K562 (cell line): ENCODE data around the gene CPNE6. TPM values are rescaled to one million over a fixed set of nuclear protein-coding genes. Genes with fewer than 3 reads are reported as not detected.
A peak's percentile ranks its signal among the peaks of the same experiment; 100 is the strongest.

Source experiments
- CCNT2 ChIP-seq: IDR thresholded peaks from 2 replicates; pipeline ENCODE4 v1.6.1; 2011; ENCODE audit warnings: borderline replicate concordance, low read depth, mild to moderate bottlenecking, moderate library complexity, mixed read lengths, low read length; ENCODE audit not compliant: insufficient read length; ENCODE audit errors: extremely low read depth
- CSDE1 ChIP-seq, 2 experiments: fragments of 450-650 bp; IDR thresholded peaks; 2 replicates each; pipeline ENCODE4 v1.6.1; 2016; ENCODE audit warnings: mild to moderate bottlenecking in 1 of 2
- EZH2 ChIP-seq: IDR thresholded peaks from 2 replicates; pipeline ENCODE4 v1.6.1; 2012; ENCODE audit warnings: low read depth, mild to moderate bottlenecking, inconsistent platforms, low read length, borderline replicate concordance
- NFE2 ChIP-seq: IDR thresholded peaks from 2 replicates; pipeline ENCODE4 v1.6.1; 2014; ENCODE audit warnings: antibody characterized with exemption, low read depth
- RBM22 ChIP-seq: fragments of 200-400 bp; formaldehyde crosslinking; IDR thresholded peaks from 2 replicates; pipeline ENCODE4 v1.6.1; 2018; ENCODE audit warnings: low read length, low read depth; ENCODE audit not compliant: poor library complexity, severe bottlenecking
- ZBTB1 ChIP-seq: sonication (generic); formaldehyde crosslinking; IDR thresholded peaks from 2 replicates; pipeline ENCODE4 v1.8.1; 2023; ENCODE audit warnings: missing genetic modification reagents, low read depth, mild to moderate bottlenecking, borderline replicate concordance
- ZNF551 ChIP-seq: fragments of 250-450 bp; sonication (Bioruptor Pico); IDR thresholded peaks from 2 replicates; pipeline ENCODE4 v1.5.0; 2021; ENCODE audit warnings: mild to moderate bottlenecking, moderate library complexity
- ZNF644 ChIP-seq: fragments of 200-800 bp; sonication (Bioruptor generic); IDR thresholded peaks from 2 replicates; pipeline ENCODE4 v1.6.1; 2016; ENCODE audit warnings: low read depth, missing genetic modification characterization, missing compliant biosample characterization
- polyA plus RNA-seq, 8 experiments: library from polyadenylated mRNA; depleted of rRNA in 4 of 8; stranded (reverse) in 5 of 8; unstranded in 3 of 8; fragments of >200 nt; fragmentation: Nextera tagmentation in 2 of 8; fragmentation: Illumina TruSeq in 1 of 8; extraction: Ambion mirVana in 2 of 8; extraction: Trizol in 1 of 8; gene quantifications; 2 replicates each; pipeline versions ENCODE4 v1.2.1 to v1.2.3, GENCODE V29; 2011 to 2014; ENCODE audit warnings: inconsistent platforms in 1 of 8, missing spikeins in 1 of 8
- total RNA-seq, 7 experiments: library from RNA; depleted of rRNA in 6 of 7; stranded (reverse); fragments of >200 nt in 6 of 7; fragmentation: Illumina TruSeq in 2 of 7; extraction: Trizol in 2 of 7; gene quantifications; 2 replicates each; pipeline versions ENCODE4 v1.2.1 to v1.2.3, GENCODE V29; 2011 to 2021; ENCODE audit warnings: low replicate concordance in 1 of 7
- TF ChIP-seq, protein P1 (sequence below): fragments of 250-450 bp; sonication (Bioruptor Pico); IDR thresholded peaks from 2 replicates; pipeline ENCODE4 v1.4.0; 2020
- TF ChIP-seq, protein P2 (sequence below): IDR thresholded peaks from 3 replicates; pipeline ENCODE4 v1.6.1; 2011; ENCODE audit warnings: borderline replicate concordance, mild to moderate bottlenecking; ENCODE audit not compliant: insufficient read length, insufficient read depth
- TF ChIP-seq, protein P3 (sequence below): fragments of 200-800 bp; sonication (Bioruptor generic); IDR thresholded peaks from 2 replicates; pipeline ENCODE4 v1.6.1; 2017; ENCODE audit warnings: missing genetic modification characterization, missing compliant biosample characterization
- TF ChIP-seq, protein P4 (sequence below): fragments of 450-650 bp; formaldehyde crosslinking; IDR thresholded peaks from 2 replicates; pipeline ENCODE4 v1.4.0; 2020; ENCODE audit warnings: mild to moderate bottlenecking, moderate library complexity
- TF ChIP-seq, protein P5 (sequence below): fragments of 450-650 bp; IDR thresholded peaks from 2 replicates; pipeline ENCODE4 v1.6.1; 2018; ENCODE audit warnings: mild to moderate bottlenecking, low read depth; ENCODE audit not compliant: partially characterized antibody
- TF ChIP-seq, protein P6 (sequence below): fragments of 250-450 bp; sonication (Bioruptor Pico); IDR thresholded peaks from 2 replicates; pipeline ENCODE4 v1.5.0; 2021

CPNE6 gene
- total and polyA plus RNA-seq, 9 of the 15 experiments (the other 6 are each of a cell fraction or from before 2014, with no cell fraction given) = not detected

DNA sequence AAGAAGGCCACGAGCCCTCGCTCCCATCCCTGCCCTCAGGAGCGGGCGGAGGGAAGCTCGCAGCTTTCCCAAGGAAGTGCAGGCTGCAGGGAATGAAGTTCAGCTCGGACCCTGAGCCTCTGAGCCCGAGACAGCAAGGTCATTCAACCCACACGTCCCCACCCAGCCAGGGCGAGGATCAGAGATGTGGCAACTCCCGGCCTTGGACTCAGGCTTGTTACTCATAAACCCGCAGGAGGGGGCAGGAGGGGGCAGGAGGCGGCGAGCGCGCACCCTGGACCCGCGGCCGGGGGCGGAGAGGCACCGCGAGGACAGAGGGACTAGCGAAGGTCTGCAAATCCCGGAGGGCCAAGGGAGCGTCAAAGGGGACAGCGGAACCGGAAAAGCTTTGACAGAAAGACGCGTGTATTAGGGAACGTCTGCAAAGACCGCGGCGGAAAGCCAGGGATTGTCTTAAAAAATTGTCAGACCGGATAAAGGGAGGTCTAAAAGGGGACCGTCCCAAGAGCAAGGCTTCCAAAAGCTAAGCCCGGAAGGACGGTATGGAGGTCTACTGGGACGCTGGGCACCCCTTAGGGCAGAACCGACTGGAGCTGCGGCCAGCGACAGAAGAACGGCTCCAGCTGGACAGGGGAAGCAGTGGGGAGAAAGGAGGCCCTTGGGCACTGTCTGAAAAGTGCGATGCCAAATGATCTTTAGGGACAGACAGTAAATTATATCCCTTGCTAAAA, 42.6 kb downstream of the CPNE6 start (continued):
- TF ChIP-seq, protein P1, sequence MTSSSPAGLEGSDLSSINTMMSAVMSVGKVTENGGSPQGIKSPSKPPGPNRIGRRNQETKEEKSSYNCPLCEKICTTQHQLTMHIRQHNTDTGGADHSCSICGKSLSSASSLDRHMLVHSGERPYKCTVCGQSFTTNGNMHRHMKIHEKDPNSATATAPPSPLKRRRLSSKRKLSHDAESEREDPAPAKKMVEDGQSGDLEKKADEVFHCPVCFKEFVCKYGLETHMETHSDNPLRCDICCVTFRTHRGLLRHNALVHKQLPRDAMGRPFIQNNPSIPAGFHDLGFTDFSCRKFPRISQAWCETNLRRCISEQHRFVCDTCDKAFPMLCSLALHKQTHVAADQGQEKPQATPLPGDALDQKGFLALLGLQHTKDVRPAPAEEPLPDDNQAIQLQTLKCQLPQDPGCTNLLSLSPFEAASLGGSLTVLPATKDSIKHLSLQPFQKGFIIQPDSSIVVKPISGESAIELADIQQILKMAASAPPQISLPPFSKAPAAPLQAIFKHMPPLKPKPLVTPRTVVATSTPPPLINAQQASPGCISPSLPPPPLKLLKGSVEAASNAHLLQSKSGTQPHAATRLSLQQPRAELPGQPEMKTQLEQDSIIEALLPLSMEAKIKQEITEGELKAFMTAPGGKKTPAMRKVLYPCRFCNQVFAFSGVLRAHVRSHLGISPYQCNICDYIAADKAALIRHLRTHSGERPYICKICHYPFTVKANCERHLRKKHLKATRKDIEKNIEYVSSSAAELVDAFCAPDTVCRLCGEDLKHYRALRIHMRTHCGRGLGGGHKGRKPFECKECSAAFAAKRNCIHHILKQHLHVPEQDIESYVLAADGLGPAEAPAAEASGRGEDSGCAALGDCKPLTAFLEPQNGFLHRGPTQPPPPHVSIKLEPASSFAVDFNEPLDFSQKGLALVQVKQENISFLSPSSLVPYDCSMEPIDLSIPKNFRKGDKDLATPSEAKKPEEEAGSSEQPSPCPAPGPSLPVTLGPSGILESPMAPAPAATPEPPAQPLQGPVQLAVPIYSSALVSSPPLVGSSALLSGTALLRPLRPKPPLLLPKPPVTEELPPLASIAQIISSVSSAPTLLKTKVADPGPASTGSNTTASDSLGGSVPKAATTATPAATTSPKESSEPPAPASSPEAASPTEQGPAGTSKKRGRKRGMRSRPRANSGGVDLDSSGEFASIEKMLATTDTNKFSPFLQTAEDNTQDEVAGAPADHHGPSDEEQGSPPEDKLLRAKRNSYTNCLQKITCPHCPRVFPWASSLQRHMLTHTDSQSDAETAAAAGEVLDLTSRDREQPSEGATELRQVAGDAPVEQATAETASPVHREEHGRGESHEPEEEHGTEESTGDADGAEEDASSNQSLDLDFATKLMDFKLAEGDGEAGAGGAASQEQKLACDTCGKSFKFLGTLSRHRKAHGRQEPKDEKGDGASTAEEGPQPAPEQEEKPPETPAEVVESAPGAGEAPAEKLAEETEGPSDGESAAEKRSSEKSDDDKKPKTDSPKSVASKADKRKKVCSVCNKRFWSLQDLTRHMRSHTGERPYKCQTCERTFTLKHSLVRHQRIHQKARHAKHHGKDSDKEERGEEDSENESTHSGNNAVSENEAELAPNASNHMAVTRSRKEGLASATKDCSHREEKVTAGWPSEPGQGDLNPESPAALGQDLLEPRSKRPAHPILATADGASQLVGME = no peak
- TF ChIP-seq, protein P2, sequence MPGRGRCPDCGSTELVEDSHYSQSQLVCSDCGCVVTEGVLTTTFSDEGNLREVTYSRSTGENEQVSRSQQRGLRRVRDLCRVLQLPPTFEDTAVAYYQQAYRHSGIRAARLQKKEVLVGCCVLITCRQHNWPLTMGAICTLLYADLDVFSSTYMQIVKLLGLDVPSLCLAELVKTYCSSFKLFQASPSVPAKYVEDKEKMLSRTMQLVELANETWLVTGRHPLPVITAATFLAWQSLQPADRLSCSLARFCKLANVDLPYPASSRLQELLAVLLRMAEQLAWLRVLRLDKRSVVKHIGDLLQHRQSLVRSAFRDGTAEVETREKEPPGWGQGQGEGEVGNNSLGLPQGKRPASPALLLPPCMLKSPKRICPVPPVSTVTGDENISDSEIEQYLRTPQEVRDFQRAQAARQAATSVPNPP = no peak
- TF ChIP-seq, protein P3, sequence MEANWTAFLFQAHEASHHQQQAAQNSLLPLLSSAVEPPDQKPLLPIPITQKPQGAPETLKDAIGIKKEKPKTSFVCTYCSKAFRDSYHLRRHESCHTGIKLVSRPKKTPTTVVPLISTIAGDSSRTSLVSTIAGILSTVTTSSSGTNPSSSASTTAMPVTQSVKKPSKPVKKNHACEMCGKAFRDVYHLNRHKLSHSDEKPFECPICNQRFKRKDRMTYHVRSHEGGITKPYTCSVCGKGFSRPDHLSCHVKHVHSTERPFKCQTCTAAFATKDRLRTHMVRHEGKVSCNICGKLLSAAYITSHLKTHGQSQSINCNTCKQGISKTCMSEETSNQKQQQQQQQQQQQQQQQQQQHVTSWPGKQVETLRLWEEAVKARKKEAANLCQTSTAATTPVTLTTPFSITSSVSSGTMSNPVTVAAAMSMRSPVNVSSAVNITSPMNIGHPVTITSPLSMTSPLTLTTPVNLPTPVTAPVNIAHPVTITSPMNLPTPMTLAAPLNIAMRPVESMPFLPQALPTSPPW (CRISPR knock-in tag) = peak; percentile 78
- TF ChIP-seq CSDE1 (IDR thresholded peaks at IDR 0.05) (no peak), CCNT2 (peak; percentile 48), EZH2 (no peak), ZBTB1 (CRISPR knock-in tag) (no peak), ZNF551 (CRISPR knock-in tag) (no peak), NFE2 (no peak), ZNF644 (tag) (no peak), RBM22 (no peak)
- TF ChIP-seq, protein P4, sequence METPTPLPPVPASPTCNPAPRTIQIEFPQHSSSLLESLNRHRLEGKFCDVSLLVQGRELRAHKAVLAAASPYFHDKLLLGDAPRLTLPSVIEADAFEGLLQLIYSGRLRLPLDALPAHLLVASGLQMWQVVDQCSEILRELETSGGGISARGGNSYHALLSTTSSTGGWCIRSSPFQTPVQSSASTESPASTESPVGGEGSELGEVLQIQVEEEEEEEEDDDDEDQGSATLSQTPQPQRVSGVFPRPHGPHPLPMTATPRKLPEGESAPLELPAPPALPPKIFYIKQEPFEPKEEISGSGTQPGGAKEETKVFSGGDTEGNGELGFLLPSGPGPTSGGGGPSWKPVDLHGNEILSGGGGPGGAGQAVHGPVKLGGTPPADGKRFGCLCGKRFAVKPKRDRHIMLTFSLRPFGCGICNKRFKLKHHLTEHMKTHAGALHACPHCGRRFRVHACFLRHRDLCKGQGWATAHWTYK (CRISPR knock-in tag) = 0 out of 2 replicates have a peak, but pooled peaks have one; percentile 36
- TF ChIP-seq, protein P5, sequence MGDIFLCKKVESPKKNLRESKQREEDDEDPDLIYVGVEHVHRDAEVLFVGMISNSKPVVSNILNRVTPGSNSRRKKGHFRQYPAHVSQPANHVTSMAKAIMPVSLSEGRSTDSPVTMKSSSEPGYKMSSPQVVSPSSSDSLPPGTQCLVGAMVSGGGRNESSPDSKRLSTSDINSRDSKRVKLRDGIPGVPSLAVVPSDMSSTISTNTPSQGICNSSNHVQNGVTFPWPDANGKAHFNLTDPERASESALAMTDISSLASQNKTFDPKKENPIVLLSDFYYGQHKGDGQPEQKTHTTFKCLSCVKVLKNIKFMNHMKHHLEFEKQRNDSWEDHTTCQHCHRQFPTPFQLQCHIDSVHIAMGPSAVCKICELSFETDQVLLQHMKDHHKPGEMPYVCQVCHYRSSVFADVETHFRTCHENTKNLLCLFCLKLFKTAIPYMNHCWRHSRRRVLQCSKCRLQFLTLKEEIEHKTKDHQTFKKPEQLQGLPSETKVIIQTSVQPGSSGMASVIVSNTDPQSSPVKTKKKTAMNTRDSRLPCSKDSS = no peak
- TF ChIP-seq, protein P6, sequence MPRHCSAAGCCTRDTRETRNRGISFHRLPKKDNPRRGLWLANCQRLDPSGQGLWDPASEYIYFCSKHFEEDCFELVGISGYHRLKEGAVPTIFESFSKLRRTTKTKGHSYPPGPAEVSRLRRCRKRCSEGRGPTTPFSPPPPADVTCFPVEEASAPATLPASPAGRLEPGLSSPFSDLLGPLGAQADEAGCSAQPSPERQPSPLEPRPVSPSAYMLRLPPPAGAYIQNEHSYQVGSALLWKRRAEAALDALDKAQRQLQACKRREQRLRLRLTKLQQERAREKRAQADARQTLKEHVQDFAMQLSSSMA (CRISPR knock-in tag) = 0 out of 2 replicates have a peak, but pooled peaks have one; percentile 36
